GM21737 (cell line): ENCODE data around the gene ARPC2.
A peak's percentile ranks its signal among the peaks of the same experiment; 100 is the strongest.

ENCODE experiments used
- ATAC-seq: cut with Tn5 transposase; IDR thresholded peaks from one replicate; pipeline ENCODE4 v1.9.1; 2021; ENCODE audit warnings: mild to moderate bottlenecking, moderate library complexity; ENCODE audit not compliant: unreplicated experiment

Gene ARPC2

DNA sequence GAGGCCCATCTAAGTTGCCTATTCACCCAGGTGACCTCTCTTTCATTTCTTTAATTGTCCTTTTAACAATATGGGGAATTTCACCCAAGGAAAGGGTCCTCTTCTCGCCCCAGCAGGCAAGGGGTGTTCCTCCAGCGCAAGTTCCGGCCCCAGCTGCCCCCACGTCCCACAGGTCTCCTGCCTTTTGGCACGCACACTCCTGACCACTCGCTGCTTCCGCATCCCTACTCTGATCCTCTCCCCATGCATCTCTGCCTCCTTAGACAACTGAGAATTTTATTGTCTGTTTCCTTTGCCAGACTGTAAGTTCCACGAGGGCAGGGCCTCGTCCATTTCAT lies 684 bp upstream of the ARPC2 start:
- ATAC-seq, result no peak

DNA sequence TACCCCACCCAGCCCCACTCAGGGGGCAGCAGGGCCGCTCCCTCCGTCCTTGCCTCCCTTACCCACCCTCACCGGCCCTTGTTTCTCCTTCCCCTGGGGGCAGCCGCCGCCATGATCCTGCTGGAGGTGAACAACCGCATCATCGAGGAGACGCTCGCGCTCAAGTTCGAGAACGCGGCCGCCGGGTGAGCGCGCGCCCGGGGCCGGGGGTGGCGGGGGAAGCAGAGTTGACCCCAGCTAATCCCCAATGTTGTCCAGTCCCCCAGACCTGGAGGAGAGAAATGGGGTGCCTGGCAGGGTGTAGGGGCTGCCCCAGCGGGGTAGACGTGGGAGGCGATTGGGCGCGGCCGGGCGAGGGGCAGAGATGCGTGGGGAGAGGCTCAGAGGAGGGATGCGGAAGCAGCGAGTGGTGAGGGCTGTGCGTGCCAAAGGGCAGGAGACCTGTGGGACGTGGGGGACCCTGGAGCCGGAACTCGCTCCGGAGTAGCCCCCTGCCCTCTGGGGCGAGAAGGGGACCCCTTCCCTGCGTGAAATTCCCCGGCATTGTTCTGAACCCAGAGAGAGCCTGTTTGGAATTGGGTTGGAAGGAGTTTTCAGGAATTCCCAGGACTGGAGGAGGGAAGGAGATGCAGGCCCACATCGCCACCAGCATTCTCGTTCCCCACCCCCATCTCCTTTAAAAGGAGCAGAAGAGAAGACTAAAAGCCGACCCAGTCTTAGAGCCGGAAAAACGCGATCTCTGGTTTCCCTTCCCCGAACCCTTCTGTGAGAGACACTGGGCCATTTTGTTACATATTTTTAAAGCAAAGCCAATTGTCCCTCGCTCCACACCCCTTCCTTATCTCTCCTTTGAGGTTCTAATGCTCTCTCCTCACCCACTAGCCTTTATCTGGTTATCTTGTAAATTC lies 625 bp downstream of the ARPC2 start:
- ATAC-seq, result peak; percentile 26

DNA sequence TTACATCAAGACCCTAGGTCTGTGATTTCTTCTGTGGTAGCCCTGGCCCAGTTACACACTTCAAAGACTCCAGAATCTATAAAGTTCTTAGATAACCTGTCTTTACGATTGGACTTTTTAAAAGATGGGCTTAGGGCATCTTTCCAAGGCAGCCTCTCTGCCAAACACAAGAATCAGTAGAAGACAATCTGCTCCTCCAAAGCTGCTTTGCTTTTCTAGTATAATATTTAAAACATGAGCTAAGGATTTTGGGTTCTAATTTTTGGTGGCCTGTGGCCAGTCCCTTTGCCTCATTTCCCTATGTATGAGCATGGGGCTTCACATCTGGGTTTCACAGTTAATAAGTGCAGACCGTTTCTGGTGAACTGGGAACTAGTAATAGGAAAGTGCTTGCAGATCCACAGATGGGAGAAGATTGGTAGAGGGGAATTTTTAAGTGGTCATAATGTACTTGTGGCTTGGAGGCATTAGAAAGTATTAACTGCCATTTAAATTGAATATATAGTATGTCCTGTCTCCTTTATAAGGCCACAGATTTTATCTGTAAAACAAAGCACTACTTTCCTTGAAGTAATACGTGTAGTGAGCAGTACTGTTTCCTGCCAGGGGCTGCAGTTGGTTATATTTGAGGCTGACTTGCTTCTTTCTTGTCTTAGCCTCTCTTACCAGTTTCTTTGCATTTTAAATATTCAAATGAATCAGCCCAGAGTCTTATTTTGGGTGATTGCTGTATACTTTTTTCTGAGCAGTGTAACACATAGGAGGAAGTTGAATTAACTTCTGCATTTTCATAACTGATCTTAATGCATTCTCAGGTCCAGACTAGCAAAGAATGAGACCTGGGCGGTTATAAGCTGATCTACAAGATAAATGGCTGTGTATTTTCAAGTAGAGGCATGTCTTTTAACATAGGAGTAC lies 1.5 kb downstream of the ARPC2 start:
- ATAC-seq, result peak; percentile 40

DNA sequence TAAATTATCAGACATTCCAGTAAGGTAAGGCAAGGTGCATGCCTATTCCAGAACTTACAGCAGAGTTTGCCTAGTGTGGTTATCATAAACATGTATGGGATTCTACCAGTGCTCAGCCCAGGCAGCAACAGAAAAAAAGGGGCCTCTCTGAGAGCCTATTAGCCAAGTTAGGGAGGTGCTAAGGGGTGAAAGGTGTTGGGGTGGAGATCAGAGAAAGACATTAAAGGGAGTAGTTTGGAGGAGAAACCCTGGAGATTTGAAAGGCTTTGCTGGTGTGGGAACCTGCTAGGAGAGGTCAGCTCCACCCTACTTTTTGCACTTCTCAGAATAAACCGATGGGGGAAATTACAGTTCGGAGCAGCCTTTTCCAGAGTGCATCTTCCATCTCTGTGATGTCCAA lies 2.9 kb downstream of the ARPC2 start:
- no peak for ATAC-seq

DNA sequence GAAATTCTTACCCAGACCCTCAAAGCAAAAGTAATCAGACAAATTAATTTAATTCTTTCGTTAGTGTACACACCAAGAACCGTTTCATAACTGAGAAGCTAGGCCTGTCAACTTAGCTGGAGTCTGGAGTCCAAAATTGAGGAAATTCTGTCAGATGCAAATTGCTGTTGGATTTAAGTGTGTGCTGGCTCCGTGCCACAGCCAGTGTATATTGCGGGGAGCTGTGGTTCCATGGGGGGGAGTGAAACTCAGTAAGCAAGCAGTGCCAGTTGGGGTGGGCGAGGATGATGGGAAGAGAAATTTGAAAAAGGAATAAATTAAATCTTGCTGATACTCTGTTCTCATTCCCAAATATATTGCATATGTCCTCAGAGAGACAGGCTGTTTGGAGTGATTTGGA lies 4.0 kb downstream of the ARPC2 start:
- no peak for ATAC-seq

DNA sequence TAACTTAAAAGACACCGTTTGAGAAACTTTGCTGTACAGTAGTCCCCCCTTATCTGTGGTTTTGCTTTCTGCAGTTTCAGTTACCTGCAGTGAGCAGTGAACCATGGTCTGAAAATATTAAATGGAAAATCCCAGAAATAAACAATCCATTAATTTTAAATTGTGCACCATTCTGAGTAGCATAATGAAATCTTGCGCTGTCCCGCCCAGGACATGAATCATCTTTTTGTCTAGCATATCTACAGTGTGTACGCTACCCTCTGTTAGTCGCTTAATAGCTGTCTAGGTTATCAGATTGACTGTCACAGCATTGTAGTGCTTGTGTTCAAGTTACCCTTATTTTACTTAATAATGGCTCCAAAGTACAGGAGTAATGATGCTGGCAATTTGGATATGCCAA lies 6.1 kb downstream of the ARPC2 start:
- no peak for ATAC-seq

DNA sequence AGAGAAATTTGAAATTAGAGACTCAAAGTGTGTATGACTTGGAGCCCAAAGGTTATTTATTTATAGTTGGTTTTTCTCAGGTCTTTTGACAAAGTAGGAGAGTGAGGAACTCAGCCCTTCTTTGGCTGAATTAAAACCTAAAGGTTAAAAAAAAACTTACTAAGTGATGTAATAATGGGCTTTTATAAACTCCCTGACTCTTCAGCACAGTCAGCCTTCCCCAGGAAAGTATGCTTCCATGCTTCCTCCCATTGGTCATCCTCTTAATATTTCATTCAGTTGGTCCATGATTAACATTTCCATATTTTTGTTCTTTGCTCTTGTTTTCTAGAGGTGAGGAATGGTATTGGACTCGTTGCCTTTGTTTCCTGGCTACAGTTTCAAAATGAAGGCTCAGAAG lies 7.2 kb downstream of the ARPC2 start:
- no peak for ATAC-seq

DNA sequence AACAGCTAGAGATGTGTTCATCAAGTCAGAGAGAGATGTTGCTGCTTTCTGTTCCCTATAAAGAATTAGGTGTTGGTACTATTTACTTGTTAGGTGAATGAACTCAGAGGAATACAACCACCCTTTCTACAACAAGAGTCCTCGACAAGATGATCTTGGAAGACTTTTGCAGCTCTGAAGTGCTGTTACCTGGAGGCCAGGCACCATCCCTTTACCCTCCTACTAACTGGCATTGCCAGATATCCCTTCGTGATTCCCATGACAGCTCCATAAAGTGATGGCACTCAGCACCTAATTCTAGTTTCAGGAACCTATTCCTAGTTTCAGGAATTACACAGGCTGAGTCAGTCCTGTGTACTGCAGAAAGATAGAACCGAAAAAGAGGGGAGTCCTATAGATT lies 9.9 kb downstream of the ARPC2 start:
- ATAC-seq, result no peak

DNA sequence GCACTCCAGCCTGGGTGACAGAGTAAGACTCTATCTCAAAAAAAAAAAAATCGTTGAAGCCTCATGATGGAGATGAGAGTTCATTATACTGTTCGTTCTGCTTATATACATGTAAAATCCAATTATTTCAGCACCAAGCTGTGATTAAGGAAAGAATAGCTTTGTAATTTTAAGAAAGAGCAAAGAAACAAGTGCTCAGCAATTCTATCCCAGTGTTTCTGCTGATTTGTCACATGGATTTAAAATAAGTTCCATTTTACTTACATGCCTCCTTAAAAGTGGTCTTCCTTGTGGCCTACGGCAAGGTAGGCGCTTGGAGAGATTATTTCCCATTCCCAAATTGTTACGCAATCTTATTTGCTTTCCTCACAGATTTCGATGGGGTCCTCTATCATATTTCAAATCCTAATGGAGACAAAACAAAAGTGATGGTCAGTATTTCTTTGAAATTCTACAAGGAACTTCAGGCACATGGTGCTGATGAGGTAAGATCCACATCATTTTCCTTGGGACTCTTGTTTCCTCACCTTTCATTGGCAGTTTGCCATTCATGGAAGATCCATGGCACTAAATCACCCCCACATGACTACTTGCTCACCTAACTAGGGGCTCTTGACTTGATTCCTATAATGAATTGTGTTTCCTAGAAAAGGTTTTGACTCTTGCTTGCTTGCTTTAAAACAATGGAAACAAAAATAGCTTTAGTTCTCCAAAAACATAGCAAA lies 11.5 kb downstream of the ARPC2 start:
- ATAC-seq, result peak; percentile 7

DNA sequence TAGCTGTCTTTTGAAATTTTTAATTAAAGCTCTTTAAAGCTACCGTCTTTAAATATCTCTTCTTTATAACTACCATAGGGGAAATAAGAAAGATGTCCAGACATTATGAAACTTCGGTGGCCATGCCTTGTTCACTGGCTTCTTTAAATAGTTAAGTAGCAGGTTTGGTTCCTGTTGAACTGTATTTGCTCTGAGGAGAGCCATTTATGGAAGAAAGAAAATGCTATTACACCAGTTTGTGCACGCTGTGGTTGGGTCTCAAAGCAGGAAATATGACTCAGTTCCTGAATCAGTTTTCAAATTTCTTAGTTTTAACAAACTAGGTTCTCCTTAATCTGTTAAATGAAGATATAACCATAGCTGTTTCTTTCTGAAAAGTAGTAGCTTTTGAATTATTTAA lies 12.2 kb downstream of the ARPC2 start:
- peak; percentile 80 for ATAC-seq

DNA sequence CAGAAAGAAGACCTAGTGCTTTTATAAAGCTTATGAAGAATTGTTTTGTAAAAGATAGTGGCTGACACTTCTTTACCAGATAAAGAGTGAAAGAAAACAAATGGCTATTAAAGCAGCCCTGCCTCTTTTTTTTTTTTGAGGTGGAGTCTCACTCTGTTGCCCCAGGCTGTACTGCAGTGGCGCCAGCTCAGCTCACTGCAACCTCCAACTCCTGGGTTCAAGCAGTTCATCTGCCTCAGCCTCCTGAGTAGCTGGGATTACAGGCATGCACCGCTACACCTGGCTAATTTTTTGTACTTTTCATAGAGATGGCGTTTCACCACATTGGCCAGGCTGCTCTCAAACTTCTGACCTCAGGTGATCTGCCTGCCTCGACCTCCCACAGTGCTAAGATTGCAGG lies 12.9 kb downstream of the ARPC2 start:
- no peak for ATAC-seq

DNA sequence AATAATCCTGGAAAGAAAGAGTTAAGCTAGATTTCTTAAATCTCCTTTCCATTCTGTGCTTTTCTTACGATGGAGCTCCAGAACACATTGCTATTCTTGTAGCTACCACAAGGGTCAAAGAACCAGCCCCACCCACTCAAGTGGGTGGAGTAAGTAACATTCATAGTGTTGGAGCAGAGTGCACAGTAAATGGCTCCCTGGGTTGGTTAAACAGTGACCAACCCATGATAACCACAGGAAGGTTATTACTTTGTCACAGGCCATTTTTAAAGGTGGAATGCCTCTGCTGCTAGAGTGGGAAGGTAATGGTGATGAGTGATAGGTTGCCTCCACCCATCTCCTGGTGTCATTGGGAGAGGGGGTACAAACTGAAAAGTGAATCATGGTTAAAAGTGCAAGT lies 13.9 kb downstream of the ARPC2 start:
- ATAC-seq, result peak; percentile 49

DNA sequence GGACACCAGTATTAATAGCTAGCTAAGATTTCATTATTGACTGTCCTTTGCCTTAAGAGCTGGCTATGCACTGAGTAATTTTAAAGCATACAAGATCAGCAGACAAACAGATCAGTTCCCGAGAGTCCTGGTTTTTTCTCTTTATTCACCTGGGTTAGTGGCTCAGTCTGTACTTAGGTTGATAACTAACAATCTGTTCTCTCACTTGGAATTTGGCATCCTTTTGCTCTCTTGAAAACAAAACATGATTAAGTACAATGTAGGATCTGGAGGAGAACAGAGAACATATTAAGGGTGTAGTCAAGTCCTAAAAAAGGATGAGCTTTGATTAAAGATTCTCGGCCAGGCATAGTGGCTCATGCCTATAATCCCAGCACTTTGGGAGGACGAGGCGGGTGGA lies 16.6 kb downstream of the ARPC2 start:
- no peak for ATAC-seq

DNA sequence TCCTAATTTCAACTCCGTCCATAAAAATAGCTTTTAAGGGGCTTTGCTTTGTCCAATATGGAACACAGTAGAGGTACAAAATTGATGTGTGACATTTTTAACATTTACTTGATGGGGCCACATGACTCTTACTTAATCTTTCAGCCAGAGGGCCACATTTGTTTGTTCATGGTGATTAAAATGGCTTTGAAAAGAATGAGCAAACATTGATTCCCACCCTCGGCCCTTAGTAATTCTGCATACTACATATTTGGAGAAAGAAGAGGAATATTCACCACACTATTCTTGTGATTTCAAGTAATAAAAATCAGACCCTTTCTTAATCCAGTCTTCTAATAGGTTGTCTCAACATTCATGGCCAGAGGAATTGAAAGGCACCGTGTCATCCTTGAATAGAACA lies 17.5 kb downstream of the ARPC2 start:
- ATAC-seq, result no peak

DNA sequence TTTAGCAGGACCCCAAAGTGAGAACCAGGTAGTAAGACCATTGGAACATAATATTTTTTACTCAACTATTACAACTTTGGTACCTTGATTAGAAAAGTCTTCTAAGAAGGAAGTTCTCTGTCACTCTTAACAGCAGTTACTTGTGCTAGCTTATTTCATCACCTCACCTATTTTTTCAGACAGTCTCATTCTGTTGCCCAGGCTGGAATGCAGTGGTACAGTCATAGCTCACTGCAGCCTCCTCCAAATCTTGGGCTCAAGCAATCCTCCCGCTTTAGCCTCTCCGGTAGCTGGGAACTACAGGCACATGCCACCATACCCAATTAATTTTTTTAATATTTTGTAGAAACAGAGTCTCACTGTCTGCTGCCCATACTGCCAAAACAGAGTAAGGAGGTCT lies 18.0 kb downstream of the ARPC2 start:
- no peak for ATAC-seq

DNA sequence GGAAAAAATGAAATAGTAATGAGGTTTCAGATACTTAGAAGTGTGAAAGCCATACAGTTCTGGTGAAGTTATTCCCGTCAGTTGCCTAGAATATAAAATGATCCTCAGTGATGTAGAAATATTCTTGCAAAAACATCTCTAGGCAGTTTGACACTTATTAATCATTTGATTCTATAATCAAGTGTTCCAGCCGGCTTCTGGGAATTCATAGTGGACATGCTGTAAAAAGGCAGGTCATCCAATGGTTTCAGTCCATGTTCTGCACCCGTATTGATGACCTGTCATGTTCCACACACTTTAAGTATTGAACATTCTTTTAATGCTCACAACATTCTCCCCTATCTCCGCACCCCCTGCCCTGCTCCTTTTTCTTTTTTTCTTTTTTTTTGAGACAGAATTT lies 19.8 kb downstream of the ARPC2 start:
- ATAC-seq, result no peak

DNA sequence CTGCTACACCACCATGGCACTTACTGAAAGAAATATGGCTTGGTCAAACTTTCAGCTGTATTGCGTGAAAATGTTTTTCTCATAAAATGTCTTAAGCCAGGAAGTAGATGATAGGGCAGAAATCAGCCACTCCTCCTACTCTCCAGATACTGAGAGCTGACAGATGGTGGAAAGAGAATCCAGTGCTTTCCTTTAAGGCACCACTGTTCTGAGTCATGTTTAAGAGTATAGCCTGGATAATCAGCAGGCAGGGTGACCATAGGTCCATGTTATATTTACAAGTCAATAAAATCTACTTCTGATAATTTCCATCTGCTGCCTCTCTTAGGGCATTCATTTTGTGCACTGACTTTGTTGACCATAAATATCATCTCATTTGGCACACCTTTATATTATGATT lies 21.9 kb downstream of the ARPC2 start:
- no peak for ATAC-seq

DNA sequence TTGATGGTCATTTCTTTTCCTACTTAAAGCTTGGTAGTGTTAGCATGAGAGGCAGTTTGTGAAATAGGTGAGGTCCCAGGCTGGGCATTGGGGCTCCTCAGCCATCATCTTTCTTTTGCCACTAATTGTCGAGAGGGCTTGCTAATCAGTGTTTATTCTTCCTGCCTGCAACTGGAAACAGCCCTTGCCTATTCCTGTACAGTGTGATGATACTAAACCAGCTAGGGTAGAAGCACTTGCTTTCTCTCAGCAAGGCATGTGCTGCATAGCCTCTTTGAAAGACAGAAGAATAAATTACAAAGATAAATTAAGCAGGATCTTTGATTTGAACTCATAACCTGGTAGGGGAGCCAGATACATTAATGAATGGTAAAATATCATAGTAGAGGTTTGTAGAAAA lies 27.2 kb downstream of the ARPC2 start:
- no peak for ATAC-seq

DNA sequence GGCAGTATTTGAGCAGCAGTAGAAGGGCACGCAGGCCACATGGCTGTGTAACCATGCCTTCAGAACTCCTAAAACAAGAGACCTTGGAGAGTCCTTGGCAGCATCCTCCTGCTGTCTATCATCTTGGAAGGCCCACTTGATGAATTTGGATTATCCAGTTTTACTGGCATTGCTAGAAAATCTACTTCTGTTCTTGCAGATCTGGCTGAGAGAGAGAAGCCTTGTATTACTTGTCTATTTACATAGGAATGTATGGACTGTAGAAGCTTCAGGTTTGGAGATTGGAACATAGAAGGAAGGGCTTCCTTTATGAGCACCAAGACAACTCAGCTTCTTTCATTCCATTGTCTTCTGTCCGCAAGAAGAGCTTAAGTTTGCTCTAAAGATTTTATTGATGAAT lies 27.7 kb downstream of the ARPC2 start:
- no peak for ATAC-seq

DNA sequence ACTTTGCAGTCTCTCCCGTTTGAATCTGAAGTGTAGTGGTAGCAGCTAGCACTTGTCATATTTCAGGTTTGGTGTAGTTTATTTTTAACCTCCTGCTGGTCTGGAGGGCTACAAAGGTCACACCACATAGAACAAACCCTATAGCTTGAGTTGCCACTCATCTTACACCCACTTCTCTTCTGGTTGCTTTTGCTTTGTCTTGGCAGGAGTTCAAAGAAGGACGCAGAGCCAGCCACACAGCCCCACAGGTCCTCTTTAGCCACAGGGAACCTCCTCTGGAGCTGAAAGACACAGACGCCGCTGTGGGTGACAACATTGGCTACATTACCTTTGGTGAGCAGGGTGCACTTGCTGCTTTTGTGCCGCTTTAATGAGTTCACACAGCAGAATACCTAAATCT lies 28.2 kb downstream of the ARPC2 start:
- no peak for ATAC-seq

DNA sequence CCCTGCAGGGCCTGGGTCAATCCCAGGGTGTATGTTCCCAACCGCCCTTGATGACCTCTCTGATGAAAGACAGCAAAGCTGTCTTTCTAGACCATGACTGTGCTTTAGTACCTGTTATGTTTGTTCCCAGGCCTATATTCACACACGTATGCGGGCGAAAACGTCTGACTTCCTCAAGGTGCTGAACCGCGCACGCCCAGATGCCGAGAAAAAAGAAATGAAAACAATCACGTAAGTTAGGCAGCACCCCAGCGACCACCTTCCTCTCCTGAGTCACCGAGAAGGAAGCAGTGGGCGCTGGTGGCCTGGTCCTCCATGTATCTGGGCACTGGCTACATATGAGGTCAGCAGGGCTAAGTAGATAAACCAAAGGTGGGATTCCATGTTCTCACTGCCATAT lies 32.7 kb downstream of the ARPC2 start:
- ATAC-seq, result no peak
